DOHH2 (cell line): ENCODE measurements around the gene ATXN8OS.

Experiments
- EZH2phosphoT487 ChIP-seq: fragments of 200-600 bp; sonication (generic); IDR thresholded peaks from 2 replicates; pipeline ENCODE4 v1.6.1; 2017; ENCODE audit warnings: borderline replicate concordance, mild to moderate bottlenecking, antibody characterized with exemption, low read length, moderate library complexity, mixed read lengths
- TF ChIP-seq, protein P1 (sequence below): fragments of 200-600 bp; sonication (generic); IDR thresholded peaks from one replicate; pipeline ENCODE4 v1.5.1; 2014; ENCODE audit warnings: antibody characterized with exemption, mild to moderate bottlenecking, low read depth, low read length; ENCODE audit not compliant: poor library complexity, severe bottlenecking

DNA sequence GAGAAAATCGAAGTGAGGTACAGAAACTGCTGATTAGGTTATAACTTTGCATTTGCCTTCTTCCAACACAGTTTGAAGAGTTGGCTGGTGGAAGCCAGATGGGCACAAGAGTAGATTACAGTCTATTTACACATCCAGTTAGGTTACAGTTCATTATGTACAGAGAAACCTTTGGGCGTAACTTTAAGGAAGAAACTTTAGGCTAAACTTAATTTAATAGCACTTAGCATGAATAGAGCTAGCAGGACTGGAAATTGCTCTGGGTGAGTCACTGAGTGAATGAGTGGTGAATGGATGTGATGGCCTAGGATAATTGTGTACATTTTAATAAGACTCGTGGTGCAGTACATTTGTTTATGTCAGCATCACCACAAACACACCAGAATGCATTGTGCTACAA, 63.5 kb downstream of the ATXN8OS start:
- TF ChIP-seq, protein P1, sequence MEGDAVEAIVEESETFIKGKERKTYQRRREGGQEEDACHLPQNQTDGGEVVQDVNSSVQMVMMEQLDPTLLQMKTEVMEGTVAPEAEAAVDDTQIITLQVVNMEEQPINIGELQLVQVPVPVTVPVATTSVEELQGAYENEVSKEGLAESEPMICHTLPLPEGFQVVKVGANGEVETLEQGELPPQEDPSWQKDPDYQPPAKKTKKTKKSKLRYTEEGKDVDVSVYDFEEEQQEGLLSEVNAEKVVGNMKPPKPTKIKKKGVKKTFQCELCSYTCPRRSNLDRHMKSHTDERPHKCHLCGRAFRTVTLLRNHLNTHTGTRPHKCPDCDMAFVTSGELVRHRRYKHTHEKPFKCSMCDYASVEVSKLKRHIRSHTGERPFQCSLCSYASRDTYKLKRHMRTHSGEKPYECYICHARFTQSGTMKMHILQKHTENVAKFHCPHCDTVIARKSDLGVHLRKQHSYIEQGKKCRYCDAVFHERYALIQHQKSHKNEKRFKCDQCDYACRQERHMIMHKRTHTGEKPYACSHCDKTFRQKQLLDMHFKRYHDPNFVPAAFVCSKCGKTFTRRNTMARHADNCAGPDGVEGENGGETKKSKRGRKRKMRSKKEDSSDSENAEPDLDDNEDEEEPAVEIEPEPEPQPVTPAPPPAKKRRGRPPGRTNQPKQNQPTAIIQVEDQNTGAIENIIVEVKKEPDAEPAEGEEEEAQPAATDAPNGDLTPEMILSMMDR, result no peak
- no peak for TF ChIP-seq EZH2phosphoT487
